ENCODE data around the gene CAPS2. TPM values are rescaled to one million over a fixed set of nuclear protein-coding genes. Genes with fewer than 3 reads are reported as not detected.

Gene CAPS2
- total and polyA plus RNA-seq, 9 donors = 7.5 to 27.9 (median 16.3) TPM

GRCh38 chr12:75337905-75338304, 7.8 kb upstream of the CAPS2 start:
- WGBS, 3 donors = 89 to 96% (median 94%) methylated on average over 1 of the region's 1 CpG
- Histone ChIP-seq H3K27ac (no peak overlapping the region), H3K4me3 (no peak overlapping the region), H3K9me3 (no peaks in the 10 kb centered on the region), H3K27me3 (no peaks in the 10 kb centered on the region), H3K4me1 (ENCODE audit: insufficient read depth) (no peaks in the 10 kb centered on the region), H3K36me3 (no peaks in the 10 kb centered on the region)
- TF ChIP-seq, protein P1, sequence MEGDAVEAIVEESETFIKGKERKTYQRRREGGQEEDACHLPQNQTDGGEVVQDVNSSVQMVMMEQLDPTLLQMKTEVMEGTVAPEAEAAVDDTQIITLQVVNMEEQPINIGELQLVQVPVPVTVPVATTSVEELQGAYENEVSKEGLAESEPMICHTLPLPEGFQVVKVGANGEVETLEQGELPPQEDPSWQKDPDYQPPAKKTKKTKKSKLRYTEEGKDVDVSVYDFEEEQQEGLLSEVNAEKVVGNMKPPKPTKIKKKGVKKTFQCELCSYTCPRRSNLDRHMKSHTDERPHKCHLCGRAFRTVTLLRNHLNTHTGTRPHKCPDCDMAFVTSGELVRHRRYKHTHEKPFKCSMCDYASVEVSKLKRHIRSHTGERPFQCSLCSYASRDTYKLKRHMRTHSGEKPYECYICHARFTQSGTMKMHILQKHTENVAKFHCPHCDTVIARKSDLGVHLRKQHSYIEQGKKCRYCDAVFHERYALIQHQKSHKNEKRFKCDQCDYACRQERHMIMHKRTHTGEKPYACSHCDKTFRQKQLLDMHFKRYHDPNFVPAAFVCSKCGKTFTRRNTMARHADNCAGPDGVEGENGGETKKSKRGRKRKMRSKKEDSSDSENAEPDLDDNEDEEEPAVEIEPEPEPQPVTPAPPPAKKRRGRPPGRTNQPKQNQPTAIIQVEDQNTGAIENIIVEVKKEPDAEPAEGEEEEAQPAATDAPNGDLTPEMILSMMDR (IDR thresholded peaks at IDR 0.05) = no peak
- no peak for TF ChIP-seq POLR2A (IDR thresholded peaks at IDR 0.05)
- TF ChIP-seq EP300 (IDR thresholded peaks at IDR 0.05) = no peak
- no peak for DNase-seq
- intact Hi-C loops (cut with DNase I) = loop anchor here in 2 of 4 donors (10.0 kb wide), 1 partner anchor 147 kb away; the partner anchor contains the start of gene GLIPR1 (in 2 of the 2)

- TF ChIP-seq POLR2A (IDR thresholded peaks at IDR 0.05) = no peak
- TF ChIP-seq, protein P1 (IDR thresholded peaks at IDR 0.05) = peak; percentile 75 to 90 (median 81)
- TF ChIP-seq EP300 (IDR thresholded peaks at IDR 0.05) = no peak
- Histone ChIP-seq H3K4me3 (peak within 1 kb of the TSS; percentile 31), H3K27me3 (no peaks in the 10 kb centered on the region), H3K36me3 (no peaks in the 10 kb centered on the region), H3K4me1 (ENCODE audit: insufficient read depth) (no peaks in the 10 kb centered on the region), H3K9me3 (no peaks in the 10 kb centered on the region), H3K27ac (no peak within 1 kb of the TSS)
- 3 to 4% (median 3%) methylated on average over 23 of the region's 23 CpGs for WGBS, 3 donors
- DNase-seq = peak; percentile 76 to 89 (median 79)
- intact Hi-C loops (cut with DNase I) = loop anchor here in 2 of 4 donors (10.0 kb wide), 1 partner anchor 150 kb away; the partner anchor contains the start of gene GLIPR1 (in 2 of the 2)
Observed at GRCh38 chr12:75334384-75335030, 4.4 kb upstream of the CAPS2 start, which contains the start of gene GLIPR1L1. Gene GLIPR1L1 (plus strand): TSS chr12:75334670. CDS start chr12:75334729, 59 bp downstream.

DNA sequence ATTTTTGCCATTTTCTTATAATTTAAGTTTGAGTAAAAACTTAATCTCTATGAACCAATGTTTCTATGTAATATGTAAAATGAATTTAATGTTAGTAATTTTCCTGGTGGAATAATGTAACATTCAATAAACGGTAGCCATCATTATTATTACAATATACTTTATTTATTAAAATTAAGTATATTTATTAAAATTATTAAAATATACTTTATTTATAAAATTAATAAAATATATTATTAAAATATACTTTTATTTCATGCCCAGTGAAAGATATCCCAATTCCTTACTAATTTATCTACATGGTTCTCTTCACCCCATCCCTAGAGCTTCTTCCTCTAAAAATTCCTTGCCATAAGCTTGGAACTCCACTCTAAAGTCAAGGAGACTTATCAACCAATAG, 2.5 kb downstream of the CAPS2 start:
- Histone ChIP-seq H3K27me3 (no peaks in the 10 kb centered on the region), H3K36me3 (no peaks in the 10 kb centered on the region), H3K27ac (no peak overlapping the region), H3K4me3 (no peak overlapping the region), H3K9me3 (no peaks in the 10 kb centered on the region), H3K4me1 (ENCODE audit: insufficient read depth) (no peaks in the 10 kb centered on the region)
- intact Hi-C loops (cut with DNase I) = no loop called here
- no peak for DNase-seq
- 85 to 95% (median 94%) methylated on average over 1 of the region's 1 CpG for WGBS, 3 donors
- TF ChIP-seq, protein P1 (IDR thresholded peaks at IDR 0.05) = no peak
- no peak for TF ChIP-seq EP300 (IDR thresholded peaks at IDR 0.05)
- no peak for TF ChIP-seq POLR2A (IDR thresholded peaks at IDR 0.05)

DNA sequence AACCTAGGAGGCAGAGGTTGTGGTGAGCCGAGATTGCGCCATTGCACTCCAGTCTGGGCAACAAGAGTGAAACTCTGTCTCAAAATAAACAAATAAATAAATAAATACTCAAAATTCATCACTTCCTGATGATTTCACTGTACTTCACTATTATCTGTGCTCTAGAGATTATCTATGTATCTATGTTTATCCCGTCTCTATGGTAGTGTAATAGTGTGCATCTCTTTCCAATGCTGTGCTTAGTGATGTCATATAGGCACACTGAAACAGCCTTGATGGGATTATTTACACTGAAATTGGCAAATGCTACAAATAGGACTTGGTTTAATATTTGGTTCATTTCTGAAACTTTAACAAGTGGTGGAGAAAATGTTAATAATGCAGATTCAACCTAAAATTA, 6.5 kb downstream of the CAPS2 start:
- DNase-seq = no peak
- Histone ChIP-seq H3K4me1 (ENCODE audit: insufficient read depth) (no peaks in the 10 kb centered on the region), H3K9me3 (no peaks in the 10 kb centered on the region), H3K4me3 (no peak overlapping the region), H3K27me3 (no peaks in the 10 kb centered on the region), H3K27ac (no peak overlapping the region), H3K36me3 (no peaks in the 10 kb centered on the region)
- 82 to 96% (median 92%) methylated on average over 3 of the region's 3 CpGs for WGBS, 3 donors
- TF ChIP-seq, protein P1 (IDR thresholded peaks at IDR 0.05) = no peak
- TF ChIP-seq POLR2A (IDR thresholded peaks at IDR 0.05) (no peak), EP300 (IDR thresholded peaks at IDR 0.05) (no peak)
- intact Hi-C loops (cut with DNase I) = no loop called here
